ENCODE data around the gene EVC.

Gene EVC

DNA sequence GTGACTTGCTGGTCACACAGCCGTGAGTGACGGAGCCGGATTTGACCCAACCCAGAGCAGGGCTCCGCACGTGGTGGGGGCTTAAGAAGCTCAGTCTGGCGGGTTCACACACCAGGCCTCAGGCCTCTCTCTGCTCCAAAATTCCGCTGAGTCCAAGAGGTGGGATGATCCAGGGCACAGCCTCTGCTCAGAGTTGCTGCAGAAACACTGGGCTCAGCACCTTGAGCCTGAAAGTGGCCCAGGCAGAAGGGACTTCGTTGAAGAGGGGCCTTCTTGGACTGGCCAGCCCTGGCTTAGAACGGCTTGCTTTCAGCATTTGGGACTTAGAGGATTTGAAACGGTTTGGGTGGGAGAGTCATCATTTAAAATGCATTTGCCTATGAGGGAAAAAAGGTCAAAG is 21.2 kb downstream of the EVC start:
- no peak for DNase-seq

- DNase-seq = no peak
These were observed 23.9 kb downstream of the EVC start for GRCh38 chr4:5734853-5735252.

- no peak for DNase-seq
These were observed 24.5 kb downstream of the EVC start for GRCh38 chr4:5735463-5735862.

DNA sequence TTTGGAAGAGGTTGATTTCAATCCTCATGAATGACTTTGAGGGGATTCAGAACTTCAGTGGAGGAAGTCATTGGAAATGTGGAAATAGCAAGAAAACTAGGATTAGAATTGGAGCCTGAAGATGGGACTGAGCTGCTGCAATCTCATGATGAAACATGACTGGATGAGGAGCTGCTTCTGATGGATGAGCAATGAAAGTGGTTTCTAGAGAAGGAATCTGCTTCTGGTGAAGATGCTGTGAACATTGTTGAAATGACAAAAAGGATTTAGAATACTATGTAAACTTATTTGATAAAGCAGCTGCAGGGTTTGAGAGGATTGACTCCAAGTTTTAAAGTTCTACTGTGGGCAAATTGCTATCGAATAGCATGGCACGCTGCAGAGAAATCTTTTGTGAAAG is 27.1 kb downstream of the EVC start:
- no peak for DNase-seq

GRCh38 chr4:5742388-5742787 is 31.4 kb downstream of the EVC start:
- no peak for DNase-seq

DNA sequence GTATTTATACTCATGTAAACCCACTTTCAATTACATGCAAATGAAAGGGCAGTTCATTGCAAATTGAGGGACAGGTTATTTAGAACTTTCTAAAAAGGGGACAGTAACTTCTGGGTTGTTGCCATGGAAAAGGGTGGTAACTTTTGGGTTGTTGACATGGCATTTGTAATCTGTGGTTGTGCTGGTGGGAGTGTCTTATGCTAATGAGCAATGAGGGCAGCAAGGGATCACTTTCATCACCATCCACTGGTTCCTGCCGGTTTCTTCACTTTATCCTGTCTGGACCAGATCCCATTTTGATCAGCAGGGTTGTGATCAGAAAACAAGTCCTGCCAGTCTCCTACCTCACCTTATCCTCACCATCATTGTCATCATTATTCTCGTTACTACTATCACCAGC is 32.0 kb downstream of the EVC start:
- DNase-seq = no peak

- DNase-seq = no peak
These were observed 35.2 kb downstream of the EVC start for GRCh38 chr4:5746250-5746649.

- DNase-seq = no peak
These were observed 36.1 kb downstream of the EVC start for GRCh38 chr4:5746829-5747737.

GRCh38 chr4:5747738-5748375 is 36.9 kb downstream of the EVC start:
- DNase-seq = no peak

DNA sequence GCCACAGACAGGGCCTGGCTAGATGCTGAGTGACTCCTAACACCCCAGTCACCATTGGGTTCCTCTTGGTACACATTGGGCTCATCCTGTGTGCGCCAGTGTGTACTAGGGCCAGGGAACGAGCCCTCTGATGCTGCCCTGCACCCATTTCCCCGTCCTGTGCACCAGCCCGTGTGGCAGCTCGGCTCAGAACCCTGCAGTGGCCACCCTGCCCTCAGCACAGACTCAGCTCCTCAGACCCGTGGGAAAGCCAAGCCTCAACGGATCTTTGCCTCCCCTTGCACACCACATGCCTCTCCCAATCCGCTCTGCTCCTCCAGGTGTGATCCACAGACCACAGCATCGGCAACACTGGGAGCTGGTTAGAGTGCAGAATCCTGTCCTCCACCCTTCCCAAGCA is 38.6 kb downstream of the EVC start:
- DNase-seq = no peak

DNA sequence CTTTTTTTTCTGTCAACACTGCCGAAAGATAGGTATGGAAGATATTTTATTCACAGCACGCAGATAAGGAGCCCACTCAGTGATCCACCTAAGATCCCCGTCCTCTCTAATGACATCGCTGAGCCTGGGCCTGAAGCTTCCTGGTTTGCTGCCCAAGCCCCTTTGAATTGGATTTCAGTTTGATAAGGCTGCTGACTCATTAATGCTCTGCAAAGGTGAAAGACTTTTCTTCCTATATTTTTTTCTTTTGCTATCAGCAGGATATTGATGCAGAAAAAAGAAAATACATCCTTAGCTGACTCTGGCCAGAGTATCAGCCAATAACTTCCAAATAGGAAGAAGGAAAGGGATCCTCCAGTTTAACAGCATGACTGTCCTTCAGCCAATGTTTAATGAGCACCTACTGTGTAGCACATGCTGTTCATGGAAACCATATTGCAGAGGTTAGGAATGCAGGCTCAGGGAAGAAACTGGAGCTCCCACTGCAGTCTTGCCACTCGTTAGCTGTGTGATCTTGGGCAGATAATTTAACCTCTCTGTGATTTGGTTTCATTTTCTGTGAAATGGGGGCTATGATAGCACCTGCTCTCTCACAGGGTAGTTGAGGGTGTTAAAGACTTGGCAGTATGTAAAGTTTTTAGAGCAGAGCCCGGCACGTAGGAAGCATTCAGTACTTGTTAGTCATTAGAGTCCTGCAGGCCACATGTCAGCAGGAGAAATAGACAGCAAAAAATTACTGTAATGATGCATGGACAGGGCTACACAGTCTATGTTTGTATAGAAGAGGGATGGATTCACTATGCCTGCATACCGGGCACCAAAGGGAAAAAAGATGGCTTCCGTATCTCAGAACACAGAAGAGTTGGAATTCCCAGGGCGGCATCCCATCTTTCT is 39.3 kb downstream of the EVC start:
- no peak for DNase-seq

DNA sequence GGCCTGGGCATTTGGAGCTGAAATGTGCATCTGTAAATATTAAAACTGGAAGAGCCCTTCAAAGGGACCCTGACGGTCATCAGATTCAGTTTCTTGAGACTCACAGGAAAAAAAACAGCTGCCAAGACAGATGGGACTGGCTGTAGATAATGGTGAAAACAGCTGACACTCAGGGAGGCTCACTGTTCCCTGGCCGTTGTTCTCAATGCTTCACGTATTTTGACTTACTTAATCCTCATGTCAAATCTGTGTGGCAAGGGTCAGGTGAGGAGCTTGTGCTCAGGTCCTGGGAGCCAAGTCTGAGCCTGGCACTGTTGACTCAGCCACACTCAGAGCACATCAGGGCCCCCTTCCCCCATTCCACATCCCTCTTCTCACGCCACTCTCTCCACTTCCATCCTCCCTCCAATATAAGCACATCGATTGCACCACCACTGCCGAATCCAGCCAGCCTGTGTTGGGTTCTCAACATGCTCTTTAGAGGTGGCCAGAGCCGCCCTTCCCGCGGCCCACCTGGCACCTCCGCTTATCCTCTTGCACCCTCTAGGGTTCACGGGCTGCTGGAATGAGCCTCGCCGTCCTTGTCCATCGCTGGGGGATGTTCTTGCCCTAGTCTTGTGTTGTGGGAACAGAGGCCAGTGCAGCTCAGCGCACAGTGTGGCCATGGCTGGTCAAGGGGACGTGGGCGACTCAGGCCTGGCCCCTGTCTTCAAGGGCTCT is 40.1 kb downstream of the EVC start:
- peak; percentile 10 for DNase-seq

- no peak for DNase-seq
These were observed 40.8 kb downstream of the EVC start for GRCh38 chr4:5751666-5752375.

DNA sequence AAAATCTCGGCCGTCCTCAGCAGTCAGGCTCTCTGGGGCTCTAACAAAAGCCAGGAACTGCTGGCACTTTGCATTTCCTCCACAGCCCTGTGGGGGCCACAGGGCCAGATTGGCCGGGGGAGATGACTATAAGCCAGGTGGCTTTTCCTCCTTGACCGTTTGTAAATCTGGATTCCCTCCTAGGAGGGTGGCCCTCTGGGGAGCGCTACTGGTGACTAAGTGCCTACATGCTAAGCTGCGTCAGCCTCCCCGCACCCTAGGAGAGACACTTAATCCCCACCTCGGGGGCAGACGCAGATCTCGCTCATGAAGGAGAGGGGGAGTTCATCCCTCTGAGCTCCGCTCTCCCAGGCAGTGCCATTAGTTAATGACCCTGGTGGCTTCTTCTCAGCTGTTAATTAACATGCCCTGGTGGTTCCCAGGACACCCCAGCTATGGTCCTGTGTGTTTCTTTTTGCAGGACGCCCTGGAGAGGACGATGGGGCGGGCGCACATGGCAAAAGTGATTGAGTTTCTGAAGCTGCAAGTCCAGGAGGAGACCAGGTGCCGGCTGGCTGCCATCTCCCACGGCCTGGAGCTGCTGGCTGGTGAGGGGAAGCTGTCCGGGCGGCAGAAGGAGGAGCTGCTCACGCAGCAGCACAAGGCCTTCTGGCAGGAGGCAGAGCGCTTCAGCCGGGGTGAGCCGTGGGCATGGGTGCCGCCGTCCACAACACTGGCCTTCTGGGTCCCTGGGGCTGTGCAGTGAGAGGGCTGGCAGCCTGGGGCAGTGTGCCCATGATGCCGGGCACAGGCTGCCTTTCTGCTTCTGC is 41.6 kb downstream of the EVC start:
- DNase-seq = peak; percentile 62

DNA sequence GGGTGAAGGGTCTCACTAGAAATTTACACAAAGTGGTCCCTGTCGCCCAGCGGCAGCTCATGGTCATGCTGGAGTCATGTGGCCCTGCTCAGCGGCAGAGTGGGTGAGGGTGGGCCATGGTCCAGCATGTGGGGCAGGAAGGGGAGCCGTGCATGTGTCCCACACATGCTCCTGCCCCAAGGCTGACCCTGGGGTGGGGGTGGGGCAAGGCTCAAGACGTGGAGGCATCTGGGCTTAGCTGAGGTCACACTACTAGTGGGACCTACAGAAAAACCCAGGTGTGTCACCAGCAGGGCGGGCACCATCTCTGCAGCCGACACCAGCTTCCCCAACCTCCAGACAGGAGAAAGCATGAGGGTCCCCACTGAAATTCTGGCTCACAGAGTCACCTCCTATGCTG is 42.4 kb downstream of the EVC start:
- no peak for DNase-seq

- no peak for DNase-seq
These were observed 42.9 kb downstream of the EVC start for GRCh38 chr4:5753766-5754528.

GRCh38 chr4:5754529-5754881 is 43.5 kb downstream of the EVC start:
- DNase-seq = no peak

DNA sequence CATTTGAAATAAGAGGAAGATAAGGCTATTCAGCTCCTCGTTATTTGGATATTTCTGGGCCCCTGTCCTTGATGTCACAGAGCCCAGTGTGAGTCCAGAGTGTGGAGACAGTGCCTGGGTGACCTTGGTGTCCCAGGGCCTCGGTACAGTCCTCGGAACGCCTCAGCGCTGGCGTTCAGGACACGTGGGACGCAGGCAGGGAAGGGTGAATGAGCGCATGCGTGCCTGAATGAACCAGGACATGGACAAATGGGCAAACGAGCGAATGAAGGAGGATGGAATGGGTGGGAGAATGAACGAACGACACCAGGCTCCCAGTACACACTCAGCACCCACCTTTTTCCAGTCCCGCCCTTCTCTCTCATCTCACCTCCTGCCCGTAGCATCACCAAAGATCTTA is 44.2 kb downstream of the EVC start:
- DNase-seq = no peak

DNA sequence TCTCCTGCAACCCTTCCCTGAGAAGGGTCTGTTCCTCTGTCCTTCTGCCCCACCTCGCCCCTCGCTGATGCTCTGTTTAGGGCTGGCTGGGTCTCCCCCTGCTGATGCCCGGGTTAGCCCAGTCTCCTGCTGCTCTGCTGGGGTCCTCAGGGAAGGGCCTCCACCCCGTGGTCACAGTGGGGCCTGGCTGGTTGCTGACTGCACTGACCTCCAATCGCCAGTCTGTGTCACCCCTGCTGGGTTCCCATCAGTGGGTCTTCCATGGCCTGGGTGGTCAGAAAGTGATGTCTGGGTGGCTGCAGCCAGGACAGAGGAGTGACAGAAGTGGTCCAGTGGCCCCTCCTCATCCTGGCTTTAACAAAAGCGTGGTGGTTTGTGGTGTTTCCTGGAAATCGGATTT is 44.7 kb downstream of the EVC start:
- DNase-seq = no peak

DNA sequence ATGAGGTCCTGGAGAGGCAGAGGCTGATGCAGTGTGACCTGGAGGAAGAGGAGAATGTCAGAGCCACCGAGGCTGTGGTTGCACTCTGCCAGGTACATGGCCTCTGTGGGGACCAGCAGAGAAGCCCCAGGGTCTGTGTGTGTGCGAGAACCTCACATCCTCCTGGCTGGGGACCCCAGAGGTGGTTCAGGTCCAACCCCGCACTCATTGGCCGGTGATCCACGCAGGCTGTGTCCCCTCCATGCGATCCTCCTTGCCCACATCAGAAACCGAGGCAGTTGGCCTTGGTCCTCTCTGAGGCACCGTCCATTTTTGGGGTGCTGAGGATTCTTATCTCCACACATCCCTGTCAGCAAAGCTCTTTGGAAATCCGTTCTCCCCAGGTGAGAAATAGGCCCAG is 45.3 kb downstream of the EVC start:
- DNase-seq = no peak

GRCh38 chr4:5757091-5757490 is 46.1 kb downstream of the EVC start:
- DNase-seq = no peak
